Measurements from ENCODE around the gene TP53I13. TPM values are rescaled to one million over a fixed set of nuclear protein-coding genes. Genes with fewer than 3 reads are reported as not detected.
A peak's percentile ranks its signal among the peaks of the same experiment; 100 is the strongest.

TP53I13 gene
- total RNA-seq, 1 donor from 2014 or later, result 39.9 TPM

GRCh38 chr17:29566473-29567303 is 1.8 kb upstream of the TP53I13 start, which contains the start of gene ABHD15:
TSS of gene ABHD15 (minus strand) at chr17:29567037. CDS start at chr17:29566966, 71 bp downstream.
- peak; percentile 80 for DNase-seq (ENCODE audit: low spot score)
- intact Hi-C loops (cut with DNase I), result no loop called here
- ATAC-seq, result peak; percentile 35

GRCh38 chr17:29567304-29567553 is 1.3 kb upstream of the TP53I13 start:
- intact Hi-C loops (cut with DNase I), result no loop called here
- DNase-seq (ENCODE audit: low spot score) (no peak), ATAC-seq (no peak)

- intact Hi-C loops (cut with DNase I), result no loop called here
- ATAC-seq, result peak; percentile 63
- DNase-seq (ENCODE audit: low spot score), result peak; percentile 77
These were observed 759 bp upstream of the TP53I13 start for GRCh38 chr17:29567554-29568330.

GRCh38 chr17:29569245-29569950 is 897 bp downstream of the TP53I13 start:
- peak; percentile 55 for DNase-seq (ENCODE audit: low spot score)
- ATAC-seq, result no peak
- intact Hi-C loops (cut with DNase I), result no loop called here

GRCh38 chr17:29570521-29570920 is 2.0 kb downstream of the TP53I13 start:
- DNase-seq (ENCODE audit: low spot score) (peak; percentile 56), ATAC-seq (no peak)
- intact Hi-C loops (cut with DNase I), result no loop called here

GRCh38 chr17:29571486-29571882 is 3.0 kb downstream of the TP53I13 start:
- intact Hi-C loops (cut with DNase I), result no loop called here

GRCh38 chr17:29571883-29572681 is 3.6 kb downstream of the TP53I13 start:
- intact Hi-C loops (cut with DNase I), result no loop called here
- DNase-seq (ENCODE audit: low spot score) (peak; percentile 62), ATAC-seq (peak; percentile 17)

More at GRCh38 chr17:29571486-29571882, 3.0 kb downstream of the TP53I13 start:
- peak; percentile 47 for DNase-seq (ENCODE audit: low spot score)
- ATAC-seq, result no peak

- intact Hi-C loops (cut with DNase I), result no loop called here
- ATAC-seq (peak; percentile 38), DNase-seq (ENCODE audit: low spot score) (peak; percentile 83)
These were observed 4.4 kb downstream of the TP53I13 start for GRCh38 chr17:29572691-29573557.

- DNase-seq (ENCODE audit: low spot score) (peak; percentile 56), ATAC-seq (no peak)
- intact Hi-C loops (cut with DNase I), result no loop called here
These were observed 5.0 kb downstream of the TP53I13 start for GRCh38 chr17:29573558-29573869.

- intact Hi-C loops (cut with DNase I), result no loop called here
- peak; percentile 56 for DNase-seq (ENCODE audit: low spot score)
- no peak for ATAC-seq
These were observed 5.6 kb downstream of the TP53I13 start for GRCh38 chr17:29573871-29574731.

- no peak for ATAC-seq
- intact Hi-C loops (cut with DNase I), result no loop called here
- DNase-seq (ENCODE audit: low spot score), result peak; percentile 58
These were observed 6.4 kb downstream of the TP53I13 start for GRCh38 chr17:29574732-29575510.

- intact Hi-C loops (cut with DNase I), result no loop called here
- ATAC-seq (no peak), DNase-seq (ENCODE audit: low spot score) (no peak)
These were observed 7.2 kb downstream of the TP53I13 start for GRCh38 chr17:29575511-29576213.

GRCh38 chr17:29576214-29577000 is 7.9 kb downstream of the TP53I13 start:
- no peak for DNase-seq (ENCODE audit: low spot score)
- intact Hi-C loops (cut with DNase I), result no loop called here
- no peak for ATAC-seq

GRCh38 chr17:29577001-29577370 is 8.5 kb downstream of the TP53I13 start:
- ATAC-seq, result no peak
- intact Hi-C loops (cut with DNase I), result no loop called here
- no peak for DNase-seq (ENCODE audit: low spot score)

Data from sciatic nerve (tissue), 2 donors.